Sciatic nerve (tissue), 2 donors: Measurements from ENCODE around the gene CCDC120. TPM values are rescaled to one million over a fixed set of nuclear protein-coding genes. Genes with fewer than 3 reads are reported as not detected.

Experiments used
- ATAC-seq: fragments of 200-7000 bp; cut with Tn5 transposase; one replicate; pipeline ENCODE4 v1.9.1; 2020; ENCODE audit warnings: mild to moderate bottlenecking, moderate library complexity
- DNase-seq: peaks from one replicate; pipeline ENCODE4 v3.0.0-alpha.2; 2020; ENCODE audit warnings: low spot score
- intact Hi-C: fragments of 100-400 bp; cut with DNase I; formaldehyde crosslinking; loops from one replicate; pipeline ENCODE4 v1.14.2; 2022
- total RNA-seq: library from RNA; stranded (reverse); fragmentation: NEBNext Ultra II Directional; extraction: Animal tissue kit (Norgen Biotek cat#: 25700); gene quantifications from one replicate; pipeline ENCODE4 v1.2.1, GENCODE V29; 2021
- donor health status: DM: no; HTN: no; CAD: no.
- donor health status: DM: no; HTN: no; CAD: no.

The CCDC120 gene, protein sequence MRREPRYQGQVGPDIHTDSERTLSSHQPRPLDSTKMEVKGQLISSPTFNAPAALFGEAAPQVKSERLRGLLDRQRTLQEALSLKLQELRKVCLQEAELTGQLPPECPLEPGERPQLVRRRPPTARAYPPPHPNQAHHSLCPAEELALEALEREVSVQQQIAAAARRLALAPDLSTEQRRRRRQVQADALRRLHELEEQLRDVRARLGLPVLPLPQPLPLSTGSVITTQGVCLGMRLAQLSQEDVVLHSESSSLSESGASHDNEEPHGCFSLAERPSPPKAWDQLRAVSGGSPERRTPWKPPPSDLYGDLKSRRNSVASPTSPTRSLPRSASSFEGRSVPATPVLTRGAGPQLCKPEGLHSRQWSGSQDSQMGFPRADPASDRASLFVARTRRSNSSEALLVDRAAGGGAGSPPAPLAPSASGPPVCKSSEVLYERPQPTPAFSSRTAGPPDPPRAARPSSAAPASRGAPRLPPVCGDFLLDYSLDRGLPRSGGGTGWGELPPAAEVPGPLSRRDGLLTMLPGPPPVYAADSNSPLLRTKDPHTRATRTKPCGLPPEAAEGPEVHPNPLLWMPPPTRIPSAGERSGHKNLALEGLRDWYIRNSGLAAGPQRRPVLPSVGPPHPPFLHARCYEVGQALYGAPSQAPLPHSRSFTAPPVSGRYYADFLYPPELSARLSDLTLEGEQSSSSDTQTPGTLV
- total RNA-seq, result 7.9 TPM

DNA sequence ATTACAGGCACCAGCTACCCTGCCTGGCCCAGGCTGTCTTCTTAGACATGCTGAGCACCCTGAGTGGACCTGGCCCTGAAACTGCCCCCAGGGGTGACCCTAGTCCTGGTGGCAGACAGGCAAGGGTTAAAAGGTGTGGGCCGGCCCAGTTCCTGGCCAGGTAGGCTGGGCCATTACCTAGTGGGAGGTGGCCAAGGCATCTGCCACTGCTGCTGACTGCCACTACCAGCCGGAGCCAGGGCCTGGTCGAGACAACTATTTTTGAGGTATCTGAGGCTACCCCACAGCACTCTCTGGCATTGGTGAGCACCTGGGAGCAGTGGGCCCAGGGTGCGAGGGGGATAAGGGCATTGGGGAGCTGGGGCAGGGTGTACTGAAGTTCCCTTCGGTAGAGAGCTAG, at the start of gene CCDC120:
TSS of gene CCDC120 (plus strand) at position 206 of the 400 bp plus-strand sequence. CDS start 3,043 bp downstream, outside the sequence.
- intact Hi-C loops, result no loop called here
- ATAC-seq (no peak), DNase-seq (no peak)

DNA sequence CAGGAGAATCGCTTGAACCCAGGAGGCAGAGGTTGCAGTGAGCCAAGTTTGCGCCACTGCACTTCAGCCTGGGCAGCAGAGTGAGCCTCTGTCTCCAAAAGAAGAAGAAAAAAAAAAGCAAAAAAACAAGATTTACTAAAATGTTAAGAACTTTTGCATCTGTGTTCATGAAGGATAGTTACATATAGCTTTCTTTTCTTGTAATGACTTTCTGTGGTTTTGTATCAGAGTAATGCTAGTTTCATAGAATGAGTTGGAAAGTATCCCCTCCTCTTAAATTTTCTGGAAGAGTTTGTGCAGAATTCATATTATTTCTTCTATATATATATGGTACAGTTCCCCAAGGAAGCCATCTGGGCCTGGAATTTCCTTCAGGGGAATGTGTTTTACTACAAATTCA, 39.7 kb upstream of the CCDC120 start:
- intact Hi-C loops, result no loop called here
- DNase-seq (no peak), ATAC-seq (no peak)

DNA sequence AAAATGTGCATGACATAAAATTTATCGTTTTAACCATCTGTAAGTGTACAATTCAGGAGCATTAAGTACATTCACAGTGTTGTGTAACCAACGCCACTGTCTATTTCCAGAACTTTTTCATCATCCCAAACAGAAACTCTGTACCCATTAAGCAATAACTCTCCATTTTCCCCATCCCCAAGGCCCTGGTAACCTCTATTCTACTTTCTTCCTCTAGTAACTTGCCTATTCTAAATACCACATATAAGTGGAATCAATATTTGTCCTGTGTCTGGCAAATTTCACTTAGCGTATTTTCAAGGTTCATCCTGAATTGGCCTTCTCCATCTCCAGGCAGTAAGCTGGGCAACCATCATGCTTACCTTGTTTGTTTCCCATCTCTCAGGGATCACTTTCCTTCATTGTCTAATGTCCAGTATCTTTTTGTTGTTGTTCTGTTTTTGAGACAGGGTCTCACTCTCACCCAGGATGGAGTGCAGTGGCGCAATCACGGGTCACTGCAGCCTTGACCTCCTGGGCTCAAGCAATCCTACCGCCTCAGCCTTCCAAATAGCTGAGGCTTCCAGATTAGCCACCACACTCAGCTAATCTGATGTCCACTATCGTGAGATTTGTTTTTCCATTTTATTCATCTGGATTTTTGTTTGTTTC, 39.1 kb upstream of the CCDC120 start:
- intact Hi-C loops, result no loop called here
- DNase-seq (no peak), ATAC-seq (no peak)

DNA sequence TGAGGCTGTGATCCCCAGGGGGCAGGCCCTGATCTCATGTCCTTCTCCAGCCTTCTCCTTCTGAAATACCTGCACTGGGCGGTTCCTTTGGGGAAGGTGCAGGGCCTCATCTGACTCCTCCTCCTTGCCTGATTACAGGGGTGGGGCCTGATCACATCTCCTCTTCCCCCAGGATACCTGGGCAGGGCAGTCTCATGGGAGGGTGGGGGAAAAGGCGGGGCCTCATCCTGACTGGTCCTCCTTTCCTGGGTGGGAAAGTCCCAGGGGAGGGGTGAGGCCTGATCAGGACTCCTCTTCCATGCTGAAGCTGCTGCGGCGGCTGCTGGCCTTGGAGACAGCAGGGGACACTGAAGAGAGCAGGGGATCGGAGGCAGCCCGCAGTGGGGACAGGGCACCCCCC, 28.9 kb upstream of the CCDC120 start:
- DNase-seq (no peak), ATAC-seq (peak; percentile 29)
- intact Hi-C loops, result no loop called here

DNA sequence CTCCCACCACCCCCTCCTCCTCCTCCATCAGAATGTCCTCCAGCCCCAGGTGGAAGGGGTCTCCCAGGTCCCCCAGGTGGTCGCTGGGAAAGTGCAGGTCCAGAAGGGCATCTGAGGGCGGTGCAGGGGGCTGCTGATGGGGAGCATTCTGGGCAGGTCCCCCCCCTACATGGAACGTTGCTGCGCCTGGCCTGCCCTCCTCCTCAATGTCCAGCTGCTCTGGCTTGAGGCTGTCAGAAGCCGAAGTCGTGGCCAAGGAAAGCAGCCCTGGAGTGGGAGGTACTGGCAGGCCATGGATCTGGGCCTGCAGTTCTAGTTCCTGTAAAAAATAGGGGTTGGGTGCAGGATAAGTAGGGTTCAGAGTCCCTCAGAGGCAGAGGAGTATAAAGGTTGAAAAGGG, 28.5 kb upstream of the CCDC120 start:
- intact Hi-C loops, result no loop called here
- peak; percentile 42 for ATAC-seq
- no peak for DNase-seq

DNA sequence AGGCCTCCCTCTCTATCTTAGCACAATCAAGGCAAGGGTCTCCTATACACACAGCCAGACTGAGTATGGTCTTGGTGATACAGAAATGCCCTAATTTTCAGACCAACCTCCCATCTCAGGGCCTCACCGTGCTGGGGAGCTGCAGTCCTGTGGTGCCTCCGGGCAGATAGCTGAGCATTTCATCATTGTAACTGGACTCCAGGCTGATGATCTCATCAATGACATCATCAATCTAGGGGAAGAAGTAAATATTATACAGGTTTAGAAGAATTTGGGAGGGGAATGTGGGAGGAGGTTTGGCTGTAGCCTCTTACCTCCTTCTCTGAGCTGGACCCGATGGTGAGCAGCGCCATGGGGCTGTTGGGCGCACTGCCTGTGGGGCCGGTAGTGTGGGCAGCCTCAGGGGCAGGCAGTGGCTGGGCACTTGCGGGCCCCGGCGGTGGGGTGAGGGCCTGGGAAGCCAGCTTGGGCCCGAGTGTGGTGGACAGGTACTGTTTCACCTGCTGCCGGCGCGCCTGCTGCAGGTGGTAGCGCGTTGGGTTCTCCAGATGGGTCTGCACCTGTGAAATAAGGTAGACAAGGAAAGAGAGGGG, 20.8 kb upstream of the CCDC120 start:
- ATAC-seq, result no peak
- intact Hi-C loops, result no loop called here
- DNase-seq, result no peak

DNA sequence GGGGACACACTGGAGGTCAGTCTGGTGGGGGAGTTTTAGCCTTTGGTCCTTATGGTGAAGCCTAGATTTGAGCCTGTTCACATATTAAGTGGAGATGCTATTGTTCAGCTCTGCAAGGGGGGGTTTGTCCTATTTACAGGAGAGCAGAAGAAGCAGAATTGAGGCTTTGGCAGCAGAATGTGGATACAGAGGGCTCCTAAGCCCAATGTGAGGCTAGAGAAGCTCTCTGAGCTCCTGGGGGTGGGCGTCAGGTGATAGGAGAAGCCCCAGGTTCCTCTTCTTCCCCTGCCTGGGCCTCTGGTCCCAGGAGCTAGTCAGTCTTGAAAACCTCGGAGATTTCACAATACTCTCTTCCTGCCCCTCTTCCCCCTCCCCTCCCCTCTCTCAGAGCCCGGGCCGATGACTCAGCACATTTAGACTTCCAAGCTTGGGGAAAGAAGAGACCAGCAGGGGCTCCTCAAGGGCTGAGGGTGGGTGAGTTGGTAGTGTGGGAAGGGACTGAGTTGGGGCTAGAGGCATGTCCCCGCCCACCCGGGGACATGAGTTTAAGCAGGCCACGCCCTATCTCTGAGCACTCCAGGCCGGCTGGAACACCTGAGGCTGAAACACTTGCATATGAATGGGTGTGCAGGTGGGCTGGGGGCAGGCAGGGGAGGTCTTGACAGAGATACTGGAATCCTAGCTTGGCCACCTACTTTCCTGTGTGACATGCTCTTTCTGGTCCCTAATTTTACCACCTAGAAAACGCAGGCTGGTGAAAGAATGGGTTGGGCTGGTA, 19.0 kb upstream of the CCDC120 start:
- ATAC-seq, result peak; percentile 50
- peak; percentile 84 for DNase-seq
- intact Hi-C loops, result no loop called here

DNA sequence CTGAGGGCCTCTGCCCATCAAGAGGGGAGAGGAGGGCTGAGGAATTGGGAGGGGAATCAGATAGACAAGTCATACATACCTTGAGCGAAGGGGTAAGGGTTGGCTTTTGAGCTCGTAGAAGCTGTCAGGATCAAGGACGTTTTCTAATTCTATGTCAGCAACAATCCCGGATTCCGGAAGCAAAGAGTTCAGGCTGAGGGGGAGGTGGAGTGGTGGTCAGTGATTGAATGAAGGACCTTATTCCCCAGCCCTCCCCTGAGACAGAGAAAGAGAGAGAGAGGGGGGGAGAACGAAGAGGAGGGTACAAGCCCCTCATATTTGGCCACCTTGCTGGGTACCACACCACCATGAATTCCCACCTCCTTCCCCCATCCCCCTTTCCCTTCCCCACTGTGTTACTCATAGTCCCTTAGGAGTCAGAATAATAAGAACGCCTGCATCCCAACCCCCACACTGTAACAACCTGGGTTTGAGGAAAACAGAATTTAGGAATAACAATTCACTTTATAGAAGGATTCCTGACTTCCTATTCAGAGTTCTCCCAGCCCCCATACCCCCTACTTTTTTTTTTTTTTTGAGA, 18.3 kb upstream of the CCDC120 start:
- ATAC-seq (no peak), DNase-seq (no peak)
- intact Hi-C loops, result no loop called here

DNA sequence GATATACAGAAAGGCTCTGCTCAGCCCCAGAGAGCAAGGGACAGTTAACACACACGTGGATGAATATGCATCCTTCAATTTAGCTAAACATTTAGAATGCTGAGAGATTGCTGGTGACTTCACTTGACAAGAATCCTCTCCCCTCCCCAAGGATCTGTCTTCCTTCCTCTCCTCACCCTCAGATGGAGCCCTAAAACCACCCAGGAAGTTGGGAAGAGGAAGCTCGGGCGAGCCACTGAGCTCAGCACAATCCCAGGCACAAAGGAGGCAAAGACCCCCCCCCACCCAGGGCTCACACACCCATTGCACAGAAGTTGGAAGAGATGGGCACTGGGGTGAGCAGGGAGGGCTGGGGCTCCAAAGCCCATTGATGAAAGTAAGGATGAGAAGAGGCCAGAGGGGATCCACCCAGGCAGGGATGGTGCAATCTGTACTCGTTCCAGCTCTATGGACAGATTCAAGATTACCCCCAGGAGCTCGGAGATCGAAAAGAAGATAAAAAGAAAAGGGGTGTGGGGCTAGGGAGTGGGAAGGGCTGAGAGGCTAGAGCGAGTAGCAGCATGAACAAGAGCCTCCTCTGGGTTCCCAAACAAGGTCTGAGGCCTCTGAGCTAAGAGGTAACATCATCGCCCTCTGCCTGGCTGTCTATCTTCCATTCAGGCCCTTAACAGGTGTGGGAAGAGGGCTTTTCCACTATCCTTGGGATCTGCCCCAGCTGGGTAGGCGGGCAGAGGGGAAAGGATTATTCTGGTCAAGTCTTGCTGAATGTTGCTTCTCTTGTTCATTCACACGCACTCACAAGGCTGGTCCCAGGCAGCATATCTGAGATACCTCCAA, 16.8 kb upstream of the CCDC120 start:
- intact Hi-C loops, result no loop called here
- DNase-seq (no peak), ATAC-seq (no peak)

DNA sequence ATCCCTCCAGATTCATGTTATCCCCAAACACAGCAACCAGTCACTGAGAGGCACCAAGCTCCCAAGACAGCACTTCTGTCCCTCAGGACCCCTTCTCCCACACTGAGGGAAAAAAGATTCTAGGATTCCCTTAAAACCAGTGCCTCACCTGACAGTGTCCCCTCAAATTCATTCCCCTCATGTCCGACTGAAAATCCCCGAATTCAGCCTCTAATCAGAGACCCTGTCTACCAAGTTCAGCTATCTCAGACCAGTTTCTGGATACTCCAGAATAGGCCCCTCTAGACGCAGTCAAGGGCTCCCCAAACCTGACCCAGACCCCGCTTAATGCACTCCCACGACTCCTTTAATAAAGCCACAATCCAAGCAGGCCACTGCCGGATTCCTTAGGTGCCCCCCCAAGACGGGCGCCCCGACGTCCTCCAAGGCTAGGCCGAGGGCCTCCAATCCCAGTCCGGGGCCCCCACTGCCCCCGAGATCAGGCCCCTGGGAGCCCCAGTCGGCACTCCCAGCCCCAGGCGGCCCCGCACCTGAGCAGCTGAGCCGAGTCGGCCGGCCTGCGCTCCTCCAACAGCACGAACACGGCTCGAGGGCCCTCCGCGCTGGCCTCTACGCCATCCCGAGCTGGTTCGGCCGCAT, 16.1 kb upstream of the CCDC120 start:
- intact Hi-C loops, result no loop called here
- DNase-seq, result peak; percentile 70
- ATAC-seq, result peak; percentile 0

DNA sequence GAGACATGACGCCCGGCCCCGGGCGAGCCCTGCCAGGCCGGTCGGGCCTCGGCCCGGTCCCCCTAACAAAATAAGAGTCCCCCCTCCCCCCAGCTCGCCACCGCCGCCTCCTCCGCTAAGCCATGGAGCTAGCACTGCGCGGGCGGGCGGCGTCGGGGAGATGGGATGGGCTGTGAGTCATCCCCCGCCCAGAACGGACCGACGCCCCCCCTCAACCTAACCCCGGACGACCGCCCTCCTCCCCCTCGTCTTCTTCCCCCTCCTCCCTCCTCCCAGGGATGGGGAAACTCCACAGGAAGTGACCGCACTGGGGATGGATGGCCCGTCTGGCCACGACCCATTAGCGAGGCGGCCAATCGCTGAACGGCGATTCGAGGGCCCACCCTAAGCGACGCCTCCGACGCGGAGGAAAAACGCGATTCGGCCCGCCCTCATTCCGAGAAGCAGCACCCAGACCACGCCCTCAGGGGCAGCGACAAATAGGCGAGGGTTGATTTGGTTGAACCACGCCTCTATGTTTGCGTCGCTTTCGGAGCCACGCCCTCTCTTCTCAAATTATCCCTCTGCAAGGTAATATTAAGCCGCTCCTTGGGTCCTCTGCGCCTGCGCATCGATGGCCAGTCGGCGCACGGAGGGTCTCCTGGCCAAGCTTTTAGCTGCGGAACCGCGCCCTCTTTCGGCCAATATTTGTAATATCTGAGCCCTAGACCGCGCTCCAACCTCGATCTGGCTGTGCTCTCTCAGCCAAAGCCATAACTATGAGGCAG, 15.4 kb upstream of the CCDC120 start, which contains the start of gene TFE3:
TSS of gene TFE3 (minus strand) at position 138 of the 767 bp plus-strand sequence. CDS start at position 7, 131 bp downstream.
- peak; percentile 97 for DNase-seq
- ATAC-seq, result peak; percentile 95
- intact Hi-C loops, result no loop called here

DNA sequence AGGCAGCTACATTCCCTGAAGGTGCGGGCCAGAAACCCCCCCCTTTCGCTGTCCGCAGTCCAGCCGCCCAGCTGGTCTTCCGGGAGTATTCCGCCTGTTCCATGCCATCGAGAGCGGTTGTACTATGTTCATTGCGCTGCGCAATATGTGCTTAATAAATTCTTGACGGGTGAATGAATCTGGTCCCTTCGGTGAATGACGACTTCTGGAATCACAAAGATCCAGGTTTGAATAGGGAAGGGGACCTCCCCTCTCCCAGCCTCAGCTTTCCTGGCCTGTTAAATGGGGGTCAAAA, 14.9 kb upstream of the CCDC120 start:
- ATAC-seq, result no peak
- no peak for DNase-seq
- intact Hi-C loops, result no loop called here

DNA sequence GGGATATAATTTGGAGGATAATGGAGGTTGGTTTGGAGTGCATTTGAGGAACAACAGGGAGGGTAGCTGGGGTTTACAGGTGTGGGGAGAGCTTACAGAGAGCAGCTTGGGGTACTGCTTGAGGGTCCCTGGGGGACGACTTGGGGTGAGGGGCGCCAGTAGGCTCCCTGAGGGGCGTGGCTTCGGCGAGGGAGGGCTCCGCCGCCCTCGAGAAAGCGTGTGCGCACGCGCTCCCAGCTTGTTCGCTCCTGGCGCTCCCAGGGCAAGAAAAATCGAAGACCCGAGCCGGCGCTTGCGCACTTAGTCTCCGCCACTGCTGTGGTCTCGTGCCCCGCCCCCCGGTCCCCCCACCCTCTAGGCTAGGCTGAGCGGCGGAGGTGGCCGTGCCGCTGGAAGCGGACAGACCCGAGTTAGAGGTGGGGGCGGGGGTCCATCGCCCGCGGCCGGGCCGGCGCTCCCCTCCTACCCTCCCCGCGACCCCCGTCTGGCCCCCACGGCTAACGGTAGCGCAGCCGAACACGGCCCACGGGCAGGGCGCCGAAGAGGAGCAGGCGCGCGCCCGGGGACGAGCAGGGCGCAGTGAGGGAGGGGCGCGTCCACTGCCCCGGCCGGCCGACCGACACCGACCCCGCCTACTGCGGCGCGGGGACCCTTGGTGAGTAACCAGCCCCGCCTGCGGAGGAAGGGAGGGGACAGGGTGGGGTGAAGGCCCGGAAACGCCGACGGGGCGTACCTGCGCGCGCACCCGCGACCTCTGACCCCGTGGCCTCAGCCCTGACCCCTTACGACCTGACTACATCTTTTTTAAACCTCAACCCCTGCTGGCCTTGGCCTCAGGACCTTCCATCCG, 5.4 kb upstream of the CCDC120 start:
- no peak for DNase-seq
- intact Hi-C loops, result no loop called here
- peak; percentile 71 for ATAC-seq

DNA sequence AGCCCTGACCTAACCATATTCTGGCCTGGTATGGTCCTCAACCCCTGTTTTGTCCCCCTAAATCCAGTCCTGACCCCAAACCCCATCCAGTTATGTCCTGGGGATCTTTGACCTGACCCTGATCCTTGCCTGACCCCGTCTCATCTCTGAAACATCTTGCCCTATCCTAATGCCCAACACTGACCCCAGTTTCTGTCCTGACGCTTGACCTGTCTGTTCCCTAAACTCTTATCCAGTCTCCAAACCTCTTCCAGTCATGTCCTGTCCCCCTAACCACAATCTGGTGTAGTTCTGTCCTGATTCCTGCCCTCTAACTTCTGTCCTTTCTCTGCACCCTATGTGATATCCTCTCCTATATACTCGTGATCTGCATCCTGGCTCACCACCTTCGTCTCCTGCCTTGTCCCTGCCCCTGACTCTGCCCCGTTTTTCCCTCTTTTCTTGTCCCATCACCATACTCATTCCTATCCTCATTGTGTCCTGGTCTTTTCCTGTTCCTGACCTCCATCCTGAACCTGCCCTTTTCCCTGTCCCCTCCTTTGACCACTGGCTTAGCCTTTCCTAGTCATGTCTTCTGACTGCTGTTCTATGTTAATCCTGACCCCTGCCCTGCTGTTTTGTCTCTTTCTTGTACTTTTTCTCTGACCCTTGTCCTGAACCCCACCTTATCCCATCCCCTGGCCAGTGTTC, 4.6 kb upstream of the CCDC120 start:
- ATAC-seq, result peak; percentile 9
- intact Hi-C loops, result no loop called here
- no peak for DNase-seq

DNA sequence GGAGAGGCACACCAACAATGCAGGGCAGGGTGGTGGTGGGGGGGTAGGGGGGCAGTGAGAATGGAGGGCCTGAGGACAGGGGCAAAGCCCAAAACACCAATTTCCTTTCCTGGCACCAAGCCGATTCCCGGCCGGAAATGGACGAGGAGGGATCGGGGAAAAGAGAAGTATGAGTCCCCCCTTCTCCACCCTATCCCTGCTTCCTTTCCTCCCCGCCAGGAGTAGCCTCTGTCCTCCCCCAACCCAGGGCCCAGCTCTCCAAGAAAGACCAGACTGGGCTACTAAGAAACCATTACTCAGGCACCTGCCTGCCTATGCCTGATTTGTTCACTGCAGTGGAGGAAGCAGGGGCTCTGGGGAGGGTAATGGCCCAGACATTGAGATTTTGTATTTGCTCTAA, 402 bp downstream of the CCDC120 start:
- no peak for ATAC-seq
- DNase-seq, result no peak
- intact Hi-C loops, result no loop called here
